ENCODE data around the gene NONO. TPM values are rescaled to one million over a fixed set of nuclear protein-coding genes. Genes with fewer than 3 reads are reported as not detected.
"Not testable (repeated sequence)": the region's sequence is repeated elsewhere in the genome, so short reads cannot be mapped to it uniquely, and the experiment has no call there.

The NONO gene
- total RNA-seq, 1 donor from 2014 or later: 365 TPM

- H3K27me3 ChIP-seq (ENCODE audit: control insufficient read depth, insufficient read depth, low read length): no peaks in the 10 kb centered on the region
- peak overlapping the region; percentile 69 for H3K4me3 ChIP-seq (ENCODE audit: low read depth, low read length)
- no peak for FAIRE-seq
- TF ChIP-seq CTCF (IDR thresholded peaks at IDR 0.05; ENCODE audit: insufficient read depth, low read length, severe bottlenecking): peak; percentile 65
- H3K36me3 ChIP-seq (ENCODE audit: control insufficient read depth, insufficient read depth, low read length): peaks cover under 1% of the 10 kb centered on the region
- DNase-seq (ENCODE audit: low read depth): no peak
These were observed 30.0 kb upstream of the NONO start for GRCh38 chrX:71253253-71254091.

GRCh38 chrX:71254092-71254963 lies 29.1 kb upstream of the NONO start, which contains the start of gene ZMYM3:
TSS of gene ZMYM3 (minus strand) at chrX:71254140. CDS start at chrX:71253255, 885 bp downstream.
- H3K4me3 ChIP-seq (ENCODE audit: low read depth, low read length): peak within 1 kb of the TSS; percentile 69
- FAIRE-seq (no peak), DNase-seq (ENCODE audit: low read depth) (peak; percentile 44)
- H3K36me3 ChIP-seq (ENCODE audit: control insufficient read depth, insufficient read depth, low read length): no peaks in the 10 kb centered on the region
- no peak for TF ChIP-seq CTCF (IDR thresholded peaks at IDR 0.05; ENCODE audit: insufficient read depth, low read length, severe bottlenecking)
- no peaks in the 10 kb centered on the region for H3K27me3 ChIP-seq (ENCODE audit: control insufficient read depth, insufficient read depth, low read length)

GRCh38 chrX:71256051-71256450 lies 27.4 kb upstream of the NONO start:
- peak; percentile 13 for DNase-seq (ENCODE audit: low read depth)
- no peaks in the 10 kb centered on the region for H3K36me3 ChIP-seq (ENCODE audit: control insufficient read depth, insufficient read depth, low read length)
- FAIRE-seq: no peak
- H3K27me3 ChIP-seq (ENCODE audit: control insufficient read depth, insufficient read depth, low read length): no peaks in the 10 kb centered on the region
- no peak overlapping the region for H3K4me3 ChIP-seq (ENCODE audit: low read depth, low read length)
- TF ChIP-seq CTCF (IDR thresholded peaks at IDR 0.05; ENCODE audit: insufficient read depth, low read length, severe bottlenecking): no peak

- FAIRE-seq (no peak), DNase-seq (ENCODE audit: low read depth) (no peak)
- Histone ChIP-seq H3K4me3 (ENCODE audit: low read depth, low read length) (no peak overlapping the region), H3K27me3 (ENCODE audit: control insufficient read depth, insufficient read depth, low read length) (no peaks in the 10 kb centered on the region), H3K36me3 (ENCODE audit: control insufficient read depth, insufficient read depth, low read length) (no peaks in the 10 kb centered on the region)
- TF ChIP-seq CTCF (IDR thresholded peaks at IDR 0.05; ENCODE audit: insufficient read depth, low read length, severe bottlenecking): no peak
These were observed 26.6 kb upstream of the NONO start for GRCh38 chrX:71256856-71257255.

- not testable (repeated sequence) for H3K4me3 ChIP-seq (ENCODE audit: low read depth, low read length); DNase-seq (ENCODE audit: low read depth); H3K36me3 ChIP-seq (ENCODE audit: control insufficient read depth, insufficient read depth, low read length); H3K27me3 ChIP-seq (ENCODE audit: control insufficient read depth, insufficient read depth, low read length); FAIRE-seq
These were observed 14.8 kb upstream of the NONO start for GRCh38 chrX:71268624-71269023.

GRCh38 chrX:71269801-71270395 lies 13.5 kb upstream of the NONO start:
- Histone ChIP-seq H3K36me3 (ENCODE audit: control insufficient read depth, insufficient read depth, low read length) (no peaks in the 10 kb centered on the region), H3K4me3 (ENCODE audit: low read depth, low read length) (no peak overlapping the region), H3K27me3 (ENCODE audit: control insufficient read depth, insufficient read depth, low read length) (no peaks in the 10 kb centered on the region)
- DNase-seq (ENCODE audit: low read depth): no peak
- FAIRE-seq: no peak
- no peak for TF ChIP-seq CTCF (IDR thresholded peaks at IDR 0.05; ENCODE audit: insufficient read depth, low read length, severe bottlenecking)

GRCh38 chrX:71272313-71272712 lies 11.1 kb upstream of the NONO start:
- not testable (repeated sequence) for DNase-seq (ENCODE audit: low read depth); FAIRE-seq

GRCh38 chrX:71281300-71281699 lies 2.1 kb upstream of the NONO start:
- not testable (repeated sequence) for H3K27me3 ChIP-seq (ENCODE audit: control insufficient read depth, insufficient read depth, low read length); H3K36me3 ChIP-seq (ENCODE audit: control insufficient read depth, insufficient read depth, low read length); DNase-seq (ENCODE audit: low read depth); FAIRE-seq; H3K4me3 ChIP-seq (ENCODE audit: low read depth, low read length)

More at GRCh38 chrX:71272313-71272712, 11.1 kb upstream of the NONO start:
- not testable (repeated sequence) for H3K4me3 ChIP-seq (ENCODE audit: low read depth, low read length); H3K27me3 ChIP-seq (ENCODE audit: control insufficient read depth, insufficient read depth, low read length); H3K36me3 ChIP-seq (ENCODE audit: control insufficient read depth, insufficient read depth, low read length)
